A172 (cell line): ENCODE results near the gene CFAP161. TPM values are rescaled to one million over a fixed set of nuclear protein-coding genes. Genes with fewer than 3 reads are reported as not detected.
"Not testable (repeated sequence)": the region's sequence is repeated elsewhere in the genome, so short reads cannot be mapped to it uniquely, and the experiment has no call there.

Source experiments
- DNase-seq: peaks from one replicate; pipeline ENCODE4 v3.0.0-alpha.2; 2015; ENCODE audit warnings: low spot score
- total RNA-seq: library from RNA; depleted of rRNA; stranded (reverse); fragments of >200 nt; shearing (Covaris generic); gene quantifications from 2 replicates; pipeline ENCODE4 v1.2.3, GENCODE V29; 2014

The CFAP161 gene
- total RNA-seq, 1 experiment from 2014 or later: not detected

DNA sequence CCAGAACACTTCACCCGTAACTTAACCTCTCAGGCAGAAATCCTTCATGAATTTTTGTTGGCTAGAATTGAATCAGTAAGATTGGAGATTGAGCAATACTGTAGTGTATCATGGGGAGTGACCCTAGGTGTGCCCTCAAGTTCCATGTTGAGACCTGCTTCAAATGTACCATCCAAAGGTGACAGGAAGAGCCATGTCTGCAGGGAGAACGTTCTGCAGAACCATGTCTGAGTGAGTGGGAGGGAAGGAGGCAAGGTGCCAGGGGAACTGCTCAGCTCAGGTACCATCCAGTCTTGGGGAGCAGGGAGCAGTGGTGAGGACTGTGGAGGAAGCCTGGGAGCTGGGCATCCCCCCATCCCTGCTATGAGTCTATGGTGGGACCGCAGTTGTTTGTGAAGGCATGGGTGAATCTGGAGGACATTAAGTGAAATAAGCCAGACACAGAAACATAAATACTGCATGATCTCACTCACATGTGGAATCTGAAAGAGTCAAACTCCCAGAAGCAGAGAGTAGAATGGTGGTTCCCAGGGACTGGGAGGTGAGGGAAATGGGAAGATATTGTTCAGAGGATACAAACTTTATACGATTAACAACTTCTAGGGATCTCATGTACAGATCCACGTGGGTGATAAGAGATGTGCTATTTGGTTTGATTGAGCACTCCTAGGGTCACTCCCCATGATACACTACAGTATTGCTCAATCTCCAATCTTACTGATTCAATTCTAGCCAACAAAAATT is 23.3 kb downstream of the CFAP161 start:
- no peak for DNase-seq

- DNase-seq: no peak
Measured at GRCh38 chr15:81157939-81158223, 23.8 kb downstream of the CFAP161 start.

DNA sequence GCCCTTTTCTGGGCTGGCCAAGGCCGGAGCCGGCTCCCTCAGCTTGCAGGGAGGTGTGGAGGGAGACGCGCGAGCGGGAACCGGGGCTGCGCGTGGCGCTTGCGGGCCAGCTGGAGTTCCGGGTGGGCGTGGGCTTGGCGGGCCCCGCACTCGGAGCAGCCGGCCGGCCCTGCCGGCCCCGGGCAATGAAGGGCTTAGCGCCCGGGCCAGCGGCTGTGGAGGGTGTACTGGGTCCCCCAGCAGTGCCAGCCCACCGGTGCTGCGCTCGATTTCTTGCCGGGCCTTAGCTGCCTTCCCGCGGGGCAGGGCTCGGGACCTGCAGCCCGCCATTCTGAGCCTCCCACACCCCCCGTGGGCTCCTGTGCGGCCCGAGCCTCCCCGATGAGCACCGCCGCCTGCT is 24.5 kb downstream of the CFAP161 start:
- DNase-seq: not testable (repeated sequence)

- DNase-seq: peak; percentile 32
Measured at GRCh38 chr15:81160312-81161159, 26.5 kb downstream of the CFAP161 start.

GRCh38 chr15:81161160-81161673 is 27.1 kb downstream of the CFAP161 start:
- no peak for DNase-seq

GRCh38 chr15:81161851-81162250 is 27.8 kb downstream of the CFAP161 start:
- DNase-seq: no peak

GRCh38 chr15:81163961-81164800 is 30.1 kb downstream of the CFAP161 start:
- peak; percentile 18 for DNase-seq

GRCh38 chr15:81165535-81165934 is 31.5 kb downstream of the CFAP161 start:
- no peak for DNase-seq

DNA sequence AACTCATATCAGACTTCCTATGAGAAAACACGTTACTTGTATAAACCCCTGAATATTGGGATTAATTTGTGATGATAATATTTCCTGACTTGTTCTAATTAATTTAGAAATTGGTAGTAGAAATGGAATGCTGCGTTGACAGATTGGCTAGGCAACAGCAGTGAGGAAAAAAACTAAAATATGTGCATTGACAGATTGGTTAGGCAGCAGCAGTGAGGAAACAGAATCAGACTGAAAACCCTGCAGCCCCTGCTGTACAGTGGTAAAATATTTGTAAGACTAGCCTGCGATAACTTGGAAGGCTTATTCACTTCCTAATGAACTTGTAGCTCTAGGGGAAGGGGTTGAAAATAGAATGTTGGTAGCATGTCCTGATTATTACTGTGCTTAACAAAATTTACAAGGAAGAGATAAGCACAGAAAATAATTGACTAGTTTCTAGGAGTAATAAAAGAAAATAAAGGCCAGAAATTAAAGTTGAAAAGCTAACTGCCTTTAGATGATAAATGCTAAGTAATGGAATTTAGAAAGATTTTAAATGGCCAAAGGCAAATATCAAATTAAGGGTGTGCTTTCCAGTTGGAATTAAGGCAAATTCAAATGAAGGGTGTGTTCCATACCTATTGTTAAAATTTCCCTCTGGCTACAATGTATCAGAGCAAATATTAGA is 32.7 kb downstream of the CFAP161 start:
- DNase-seq: no peak

DNA sequence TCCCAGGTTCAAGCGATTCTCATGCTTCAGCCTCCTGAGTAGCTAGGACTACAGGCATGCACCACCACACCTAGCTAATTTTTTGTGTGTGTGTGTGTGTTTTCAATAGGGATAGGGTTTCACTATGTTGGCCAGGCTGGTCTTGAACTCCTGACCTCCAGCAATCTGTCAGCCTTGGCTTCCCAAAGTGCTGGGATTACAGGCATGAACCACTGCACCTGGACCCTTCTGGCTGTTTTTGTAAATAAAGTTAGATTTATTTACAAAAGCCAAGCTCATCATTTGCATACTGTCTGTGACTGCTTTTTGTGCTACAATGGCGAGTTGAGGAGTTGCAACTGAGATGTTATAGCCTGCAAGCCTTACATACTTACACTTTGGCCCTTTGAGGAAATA is 34.1 kb downstream of the CFAP161 start:
- no peak for DNase-seq

- DNase-seq: no peak
Measured at GRCh38 chr15:81168644-81169043, 34.6 kb downstream of the CFAP161 start.

- DNase-seq: no peak
Measured at GRCh38 chr15:81170511-81170910, 36.4 kb downstream of the CFAP161 start.

- DNase-seq: no peak
Measured at GRCh38 chr15:81171286-81171685, 37.2 kb downstream of the CFAP161 start.

- no peak for DNase-seq
Measured at GRCh38 chr15:81174125-81174791, 40.2 kb downstream of the CFAP161 start.

GRCh38 chr15:81174792-81175327 is 40.8 kb downstream of the CFAP161 start:
- no peak for DNase-seq

DNA sequence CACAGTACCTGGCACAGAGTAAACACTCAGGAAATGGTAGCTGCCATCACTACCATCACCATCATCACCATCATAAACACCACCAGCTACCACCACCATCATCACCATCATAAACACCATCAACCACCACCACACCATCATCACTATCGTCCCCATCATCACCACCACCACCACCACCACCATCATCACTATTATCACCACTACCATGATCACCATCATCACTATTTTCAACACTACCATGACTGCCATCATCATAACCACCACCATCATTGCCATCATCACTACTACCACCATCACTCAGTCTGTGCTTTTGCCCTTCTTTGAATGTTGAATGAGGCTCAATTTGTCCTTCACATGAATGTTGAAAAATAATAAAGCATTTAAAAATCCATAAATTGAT is 41.4 kb downstream of the CFAP161 start:
- DNase-seq: no peak

- DNase-seq: no peak
Measured at GRCh38 chr15:81176291-81176893, 42.3 kb downstream of the CFAP161 start.

- no peak for DNase-seq
Measured at GRCh38 chr15:81178365-81178764, 44.3 kb downstream of the CFAP161 start.

DNA sequence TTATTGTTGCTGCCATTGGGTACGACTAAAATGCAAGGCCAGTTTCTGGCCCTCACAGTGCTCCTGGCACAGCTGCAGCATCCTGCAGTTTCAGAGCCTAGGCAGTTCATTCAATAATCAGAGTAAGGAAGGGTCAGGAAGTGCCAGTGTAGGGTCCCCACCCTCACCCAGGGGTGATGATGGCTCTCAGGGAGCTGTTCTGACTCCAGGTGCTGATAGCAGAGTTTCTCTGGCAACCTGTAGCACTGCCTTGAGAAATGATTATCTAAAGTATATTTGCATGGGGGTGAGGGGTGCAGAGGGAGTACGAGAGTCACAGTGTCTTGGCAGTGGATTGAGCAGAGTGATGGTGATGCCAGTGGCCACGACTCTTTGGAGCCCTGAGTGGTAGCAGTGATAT is 47.1 kb downstream of the CFAP161 start:
- no peak for DNase-seq

- DNase-seq: no peak
Measured at GRCh38 chr15:81182031-81182755, 48.1 kb downstream of the CFAP161 start.
